GM13977 (cell line): ENCODE results near the gene HCN2.

Source experiments
- DNase-seq: peaks from one replicate; pipeline ENCODE4 v3.0.0; 2012; ENCODE audit warnings: low spot score
- CTCF ChIP-seq: IDR thresholded peaks from 2 replicates; pipeline ENCODE4 v1.5.1; 2012; ENCODE audit warnings: mild to moderate bottlenecking, control low read depth; ENCODE audit not compliant: insufficient read depth; ENCODE audit errors: extremely low read depth, missing control alignments
- in situ Hi-C: fragments of 300-500 bp; cut with MboI; formaldehyde crosslinking; loops from one replicate; pipeline ENCODE4 v1.12.0; 2022; ENCODE audit warnings: low sequenced_read_pairs, low pct_unique_long_range_greater_than_20kb, mixed read lengths, inconsistent platforms; ENCODE audit not compliant: unreplicated experiment

HCN2 gene

GRCh38 chr19:595326-596262 lies 5.9 kb downstream of the HCN2 start:
- in situ Hi-C loops = loop anchor here (25.0 kb wide), 1 partner anchor 142 kb away; no protein-coding TSS in a partner anchor

GRCh38 chr19:596263-596655 lies 6.6 kb downstream of the HCN2 start:
- in situ Hi-C loops = loop anchor here (25.0 kb wide), 1 partner anchor 141 kb away; no protein-coding TSS in a partner anchor
- TF ChIP-seq CTCF = no peak
- no peak for DNase-seq

More at GRCh38 chr19:595326-596262, 5.9 kb downstream of the HCN2 start:
- DNase-seq = no peak
- no peak for TF ChIP-seq CTCF

GRCh38 chr19:597406-598315 lies 8.0 kb downstream of the HCN2 start:
- TF ChIP-seq CTCF = no peak
- in situ Hi-C loops = loop anchor here (25.0 kb wide), 1 partner anchor 140 kb away; no protein-coding TSS in a partner anchor
- DNase-seq = no peak

- TF ChIP-seq CTCF = no peak
- in situ Hi-C loops = no loop called here
- DNase-seq = no peak
Observed at GRCh38 chr19:601310-601709, 11.6 kb downstream of the HCN2 start.

- in situ Hi-C loops = no loop called here
- TF ChIP-seq CTCF = no peak
- DNase-seq = no peak
Observed at GRCh38 chr19:601790-602189, 12.1 kb downstream of the HCN2 start.
